HepG2 (cell line): ENCODE results near the gene GCC1.

Experiments used
- ADNP ChIP-seq: sonication (generic); formaldehyde crosslinking; IDR thresholded peaks from 2 replicates; pipeline ENCODE4 v1.4.0; 2020; ENCODE audit warnings: missing genetic modification reagents
- ATM ChIP-seq: fragments of 450-650 bp; IDR thresholded peaks from 2 replicates; pipeline ENCODE4 v1.7.1; 2017; ENCODE audit warnings: mild to moderate bottlenecking, borderline replicate concordance
- DNMT1 ChIP-seq: sonication (generic); formaldehyde crosslinking; IDR thresholded peaks from 2 replicates; pipeline ENCODE4 v1.5.1; 2020; ENCODE audit warnings: mild to moderate bottlenecking, missing genetic modification reagents
- KLF6 ChIP-seq: IDR thresholded peaks from 2 replicates; pipeline ENCODE4 v1.8.0; 2016; ENCODE audit warnings: missing biosample characterization, missing genetic modification reagents
- TAF1 ChIP-seq: sonication (generic); formaldehyde crosslinking; IDR thresholded peaks from 2 replicates; pipeline ENCODE4 v1.4.0; 2020; ENCODE audit warnings: missing genetic modification reagents
- TBP ChIP-seq: sonication (generic); formaldehyde crosslinking; IDR thresholded peaks from 2 replicates; pipeline ENCODE4 v1.5.0; 2020; ENCODE audit warnings: missing genetic modification reagents
- TEAD2 ChIP-seq: sonication (generic); formaldehyde crosslinking; IDR thresholded peaks from 2 replicates; pipeline ENCODE4 v1.9.0; 2021; ENCODE audit warnings: missing genetic modification reagents
- TF ChIP-seq, protein P1 (sequence below): sonication (generic); formaldehyde crosslinking; IDR thresholded peaks from 2 replicates; pipeline ENCODE4 v1.5.0; 2020; ENCODE audit warnings: mild to moderate bottlenecking, missing genetic modification reagents, moderate library complexity
- TF ChIP-seq, protein P2 (sequence below): sonication (generic); formaldehyde crosslinking; IDR thresholded peaks from 2 replicates; pipeline ENCODE4; 2020; ENCODE audit warnings: missing genetic modification reagents, mild to moderate bottlenecking, borderline replicate concordance
- TF ChIP-seq, protein P3 (sequence below): sonication (generic); formaldehyde crosslinking; IDR thresholded peaks from 2 replicates; pipeline ENCODE4 v1.8.1; 2022; ENCODE audit warnings: low read depth, mild to moderate bottlenecking, missing genetic modification reagents
- TF ChIP-seq, protein P4 (sequence below): sonication (generic); formaldehyde crosslinking; IDR thresholded peaks from 2 replicates; pipeline ENCODE4 v1.8.0; 2022; ENCODE audit warnings: mild to moderate bottlenecking, missing genetic modification reagents; ENCODE audit not compliant: insufficient replicate concordance
- TF ChIP-seq, protein P5 (sequence below): sonication (generic); formaldehyde crosslinking; conservative IDR thresholded peaks from 2 replicates; pipeline ENCODE4 v1.4.0; 2020; ENCODE audit warnings: missing genetic modification reagents
- TF ChIP-seq, protein P6 (sequence below): sonication (generic); formaldehyde crosslinking; IDR thresholded peaks from 2 replicates; pipeline ENCODE4 v1.8.0; 2022; ENCODE audit warnings: mild to moderate bottlenecking, missing genetic modification reagents, moderate library complexity
- TF ChIP-seq, protein P7 (sequence below), 2 experiments: sonication (generic) in 1 of 2; formaldehyde crosslinking in 1 of 2; IDR thresholded peaks; 2 replicates each; pipeline versions ENCODE4 v1.5.1 to v1.6.1; 2011 to 2020; ENCODE audit warnings: borderline replicate concordance in 1 of 2, low read depth in 1 of 2, low read length in 1 of 2, mild to moderate bottlenecking in 1 of 2, missing genetic modification reagents in 1 of 2, moderate library complexity in 1 of 2

DNA sequence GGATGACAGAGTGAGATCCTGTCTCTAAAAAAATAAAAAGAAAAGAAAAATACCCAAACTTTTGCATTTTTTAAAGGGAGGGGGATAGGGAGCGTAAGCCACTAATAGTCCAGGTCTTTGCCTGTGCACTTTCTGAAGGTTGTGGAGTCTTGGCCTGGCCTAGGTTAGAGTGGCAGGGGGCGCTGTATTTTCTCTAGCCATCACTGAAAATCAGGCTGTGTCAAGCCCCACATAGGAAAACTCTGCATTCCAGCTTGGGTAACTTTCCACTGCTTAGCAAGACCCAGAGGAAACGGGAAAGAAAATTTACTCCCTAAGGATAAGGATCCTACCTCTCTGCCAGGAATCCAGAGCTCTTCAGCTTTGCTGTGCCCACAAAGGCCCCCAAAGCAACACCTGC, 43.0 kb upstream of the GCC1 start:
- TF ChIP-seq, protein P1, sequence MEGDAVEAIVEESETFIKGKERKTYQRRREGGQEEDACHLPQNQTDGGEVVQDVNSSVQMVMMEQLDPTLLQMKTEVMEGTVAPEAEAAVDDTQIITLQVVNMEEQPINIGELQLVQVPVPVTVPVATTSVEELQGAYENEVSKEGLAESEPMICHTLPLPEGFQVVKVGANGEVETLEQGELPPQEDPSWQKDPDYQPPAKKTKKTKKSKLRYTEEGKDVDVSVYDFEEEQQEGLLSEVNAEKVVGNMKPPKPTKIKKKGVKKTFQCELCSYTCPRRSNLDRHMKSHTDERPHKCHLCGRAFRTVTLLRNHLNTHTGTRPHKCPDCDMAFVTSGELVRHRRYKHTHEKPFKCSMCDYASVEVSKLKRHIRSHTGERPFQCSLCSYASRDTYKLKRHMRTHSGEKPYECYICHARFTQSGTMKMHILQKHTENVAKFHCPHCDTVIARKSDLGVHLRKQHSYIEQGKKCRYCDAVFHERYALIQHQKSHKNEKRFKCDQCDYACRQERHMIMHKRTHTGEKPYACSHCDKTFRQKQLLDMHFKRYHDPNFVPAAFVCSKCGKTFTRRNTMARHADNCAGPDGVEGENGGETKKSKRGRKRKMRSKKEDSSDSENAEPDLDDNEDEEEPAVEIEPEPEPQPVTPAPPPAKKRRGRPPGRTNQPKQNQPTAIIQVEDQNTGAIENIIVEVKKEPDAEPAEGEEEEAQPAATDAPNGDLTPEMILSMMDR (CRISPR knock-in tag) = peak; percentile 35
- TF ChIP-seq, protein P2, sequence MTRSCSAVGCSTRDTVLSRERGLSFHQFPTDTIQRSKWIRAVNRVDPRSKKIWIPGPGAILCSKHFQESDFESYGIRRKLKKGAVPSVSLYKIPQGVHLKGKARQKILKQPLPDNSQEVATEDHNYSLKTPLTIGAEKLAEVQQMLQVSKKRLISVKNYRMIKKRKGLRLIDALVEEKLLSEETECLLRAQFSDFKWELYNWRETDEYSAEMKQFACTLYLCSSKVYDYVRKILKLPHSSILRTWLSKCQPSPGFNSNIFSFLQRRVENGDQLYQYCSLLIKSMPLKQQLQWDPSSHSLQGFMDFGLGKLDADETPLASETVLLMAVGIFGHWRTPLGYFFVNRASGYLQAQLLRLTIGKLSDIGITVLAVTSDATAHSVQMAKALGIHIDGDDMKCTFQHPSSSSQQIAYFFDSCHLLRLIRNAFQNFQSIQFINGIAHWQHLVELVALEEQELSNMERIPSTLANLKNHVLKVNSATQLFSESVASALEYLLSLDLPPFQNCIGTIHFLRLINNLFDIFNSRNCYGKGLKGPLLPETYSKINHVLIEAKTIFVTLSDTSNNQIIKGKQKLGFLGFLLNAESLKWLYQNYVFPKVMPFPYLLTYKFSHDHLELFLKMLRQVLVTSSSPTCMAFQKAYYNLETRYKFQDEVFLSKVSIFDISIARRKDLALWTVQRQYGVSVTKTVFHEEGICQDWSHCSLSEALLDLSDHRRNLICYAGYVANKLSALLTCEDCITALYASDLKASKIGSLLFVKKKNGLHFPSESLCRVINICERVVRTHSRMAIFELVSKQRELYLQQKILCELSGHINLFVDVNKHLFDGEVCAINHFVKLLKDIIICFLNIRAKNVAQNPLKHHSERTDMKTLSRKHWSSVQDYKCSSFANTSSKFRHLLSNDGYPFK = no peak
- no peak for TF ChIP-seq TAF1
- no peak for TF ChIP-seq DNMT1 (CRISPR knock-in tag)
- TF ChIP-seq, protein P3, sequence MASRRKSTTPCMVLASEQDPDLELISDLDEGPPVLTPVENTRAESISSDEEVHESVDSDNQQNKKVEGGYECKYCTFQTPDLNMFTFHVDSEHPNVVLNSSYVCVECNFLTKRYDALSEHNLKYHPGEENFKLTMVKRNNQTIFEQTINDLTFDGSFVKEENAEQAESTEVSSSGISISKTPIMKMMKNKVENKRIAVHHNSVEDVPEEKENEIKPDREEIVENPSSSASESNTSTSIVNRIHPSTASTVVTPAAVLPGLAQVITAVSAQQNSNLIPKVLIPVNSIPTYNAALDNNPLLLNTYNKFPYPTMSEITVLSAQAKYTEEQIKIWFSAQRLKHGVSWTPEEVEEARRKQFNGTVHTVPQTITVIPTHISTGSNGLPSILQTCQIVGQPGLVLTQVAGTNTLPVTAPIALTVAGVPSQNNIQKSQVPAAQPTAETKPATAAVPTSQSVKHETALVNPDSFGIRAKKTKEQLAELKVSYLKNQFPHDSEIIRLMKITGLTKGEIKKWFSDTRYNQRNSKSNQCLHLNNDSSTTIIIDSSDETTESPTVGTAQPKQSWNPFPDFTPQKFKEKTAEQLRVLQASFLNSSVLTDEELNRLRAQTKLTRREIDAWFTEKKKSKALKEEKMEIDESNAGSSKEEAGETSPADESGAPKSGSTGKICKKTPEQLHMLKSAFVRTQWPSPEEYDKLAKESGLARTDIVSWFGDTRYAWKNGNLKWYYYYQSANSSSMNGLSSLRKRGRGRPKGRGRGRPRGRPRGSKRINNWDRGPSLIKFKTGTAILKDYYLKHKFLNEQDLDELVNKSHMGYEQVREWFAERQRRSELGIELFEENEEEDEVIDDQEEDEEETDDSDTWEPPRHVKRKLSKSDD (CRISPR knock-in tag) = no peak
- no peak for TF ChIP-seq TEAD2 (CRISPR knock-in tag)
- no peak for TF ChIP-seq ATM
- TF ChIP-seq, protein P4, sequence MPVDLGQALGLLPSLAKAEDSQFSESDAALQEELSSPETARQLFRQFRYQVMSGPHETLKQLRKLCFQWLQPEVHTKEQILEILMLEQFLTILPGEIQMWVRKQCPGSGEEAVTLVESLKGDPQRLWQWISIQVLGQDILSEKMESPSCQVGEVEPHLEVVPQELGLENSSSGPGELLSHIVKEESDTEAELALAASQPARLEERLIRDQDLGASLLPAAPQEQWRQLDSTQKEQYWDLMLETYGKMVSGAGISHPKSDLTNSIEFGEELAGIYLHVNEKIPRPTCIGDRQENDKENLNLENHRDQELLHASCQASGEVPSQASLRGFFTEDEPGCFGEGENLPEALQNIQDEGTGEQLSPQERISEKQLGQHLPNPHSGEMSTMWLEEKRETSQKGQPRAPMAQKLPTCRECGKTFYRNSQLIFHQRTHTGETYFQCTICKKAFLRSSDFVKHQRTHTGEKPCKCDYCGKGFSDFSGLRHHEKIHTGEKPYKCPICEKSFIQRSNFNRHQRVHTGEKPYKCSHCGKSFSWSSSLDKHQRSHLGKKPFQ = no peak
- TF ChIP-seq, protein P5, sequence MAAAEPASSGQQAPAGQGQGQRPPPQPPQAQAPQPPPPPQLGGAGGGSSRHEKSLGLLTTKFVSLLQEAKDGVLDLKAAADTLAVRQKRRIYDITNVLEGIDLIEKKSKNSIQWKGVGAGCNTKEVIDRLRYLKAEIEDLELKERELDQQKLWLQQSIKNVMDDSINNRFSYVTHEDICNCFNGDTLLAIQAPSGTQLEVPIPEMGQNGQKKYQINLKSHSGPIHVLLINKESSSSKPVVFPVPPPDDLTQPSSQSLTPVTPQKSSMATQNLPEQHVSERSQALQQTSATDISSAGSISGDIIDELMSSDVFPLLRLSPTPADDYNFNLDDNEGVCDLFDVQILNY = no peak
- TF ChIP-seq, protein P6, sequence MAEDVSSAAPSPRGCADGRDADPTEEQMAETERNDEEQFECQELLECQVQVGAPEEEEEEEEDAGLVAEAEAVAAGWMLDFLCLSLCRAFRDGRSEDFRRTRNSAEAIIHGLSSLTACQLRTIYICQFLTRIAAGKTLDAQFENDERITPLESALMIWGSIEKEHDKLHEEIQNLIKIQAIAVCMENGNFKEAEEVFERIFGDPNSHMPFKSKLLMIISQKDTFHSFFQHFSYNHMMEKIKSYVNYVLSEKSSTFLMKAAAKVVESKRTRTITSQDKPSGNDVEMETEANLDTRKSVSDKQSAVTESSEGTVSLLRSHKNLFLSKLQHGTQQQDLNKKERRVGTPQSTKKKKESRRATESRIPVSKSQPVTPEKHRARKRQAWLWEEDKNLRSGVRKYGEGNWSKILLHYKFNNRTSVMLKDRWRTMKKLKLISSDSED (CRISPR knock-in tag) = no peak
- TF ChIP-seq TBP (CRISPR knock-in tag) = no peak
- no peak for TF ChIP-seq KLF6
- TF ChIP-seq ADNP (CRISPR knock-in tag) = no peak
- TF ChIP-seq, protein P7, sequence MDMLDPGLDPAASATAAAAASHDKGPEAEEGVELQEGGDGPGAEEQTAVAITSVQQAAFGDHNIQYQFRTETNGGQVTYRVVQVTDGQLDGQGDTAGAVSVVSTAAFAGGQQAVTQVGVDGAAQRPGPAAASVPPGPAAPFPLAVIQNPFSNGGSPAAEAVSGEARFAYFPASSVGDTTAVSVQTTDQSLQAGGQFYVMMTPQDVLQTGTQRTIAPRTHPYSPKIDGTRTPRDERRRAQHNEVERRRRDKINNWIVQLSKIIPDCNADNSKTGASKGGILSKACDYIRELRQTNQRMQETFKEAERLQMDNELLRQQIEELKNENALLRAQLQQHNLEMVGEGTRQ (IDR thresholded peaks at IDR 0.05; ENCODE audit: low read depth, low read length) = no peak
- TF ChIP-seq, protein P7 (CRISPR knock-in tag; IDR thresholded peaks at IDR 0.05; ENCODE audit: borderline replicate concordance) = no peak
